WTC11 (cell line): ENCODE data around the gene CACNA1C. TPM values are rescaled to one million over a fixed set of nuclear protein-coding genes. Genes with fewer than 3 reads are reported as not detected.

Experiments
- ATAC-seq: fragments of 200-7000 bp; cut with Tn5 transposase; 2 replicates; pipeline ENCODE4 v1.10.0; 2021; ENCODE audit warnings: mild to moderate bottlenecking, moderate library complexity
- CTCF ChIA-PET: fragments of 300-600 bp; sonication (Branson Sonifier 250); formaldehyde crosslinking; loops from one replicate; lab custom pipeline; 2021; ENCODE audit warnings: antibody characterized with exemption; lab: Charles Lee
- POLR2A ChIA-PET: fragments of 350-600 bp; sonication (Branson Sonifier 250); formaldehyde crosslinking; loops from one replicate; lab custom pipeline; 2021; ENCODE audit warnings: antibody characterized with exemption; lab: Charles Lee
- DNase-seq: peaks from one replicate; pipeline ENCODE4 v3.0.0; 2021; ENCODE audit warnings: low spot score
- H3K27ac Mint-ChIP-seq: 2 replicates; pipeline ENCODE4 v1.8.0; 2021; ENCODE audit warnings: mixed read lengths
- H3K27me3 Mint-ChIP-seq: 2 replicates; pipeline ENCODE4 v1.8.0; 2021; ENCODE audit warnings: low read depth, mild to moderate bottlenecking, moderate library complexity, mixed read lengths
- H3K36me3 Mint-ChIP-seq: 2 replicates; pipeline ENCODE4 v1.8.0; 2021; ENCODE audit warnings: mixed read lengths
- H3K4me1 Mint-ChIP-seq: 2 replicates; pipeline ENCODE4 v1.8.0; 2022; ENCODE audit warnings: mixed read lengths
- H3K4me3 Mint-ChIP-seq: 2 replicates; pipeline ENCODE4 v1.8.0; 2021; ENCODE audit warnings: mild to moderate bottlenecking, moderate library complexity, mixed read lengths
- H3K9me3 Mint-ChIP-seq: 2 replicates; pipeline ENCODE4 v1.8.0; 2021; ENCODE audit warnings: mixed read lengths
- ERG ChIP-seq: fragments of 250-450 bp; sonication (Bioruptor Pico); IDR thresholded peaks from 2 replicates; pipeline ENCODE4 v1.8.0; 2021; ENCODE audit warnings: mild to moderate bottlenecking
- ESRRA ChIP-seq: sonication (generic); formaldehyde crosslinking; IDR thresholded peaks from 2 replicates; pipeline ENCODE4 v1.8.1; 2022; ENCODE audit warnings: mild to moderate bottlenecking, missing genetic modification reagents, borderline replicate concordance
- ETV6 ChIP-seq: sonication (generic); formaldehyde crosslinking; IDR thresholded peaks from 2 replicates; pipeline ENCODE4 v1.8.1; 2022; ENCODE audit warnings: mild to moderate bottlenecking, missing genetic modification reagents
- FOXK1 ChIP-seq: sonication (generic); formaldehyde crosslinking; IDR thresholded peaks from 2 replicates; pipeline ENCODE4 v1.8.0; 2022; ENCODE audit warnings: mild to moderate bottlenecking, moderate library complexity, missing genetic modification reagents
- FOXP1 ChIP-seq: sonication (generic); formaldehyde crosslinking; IDR thresholded peaks from 2 replicates; pipeline ENCODE4 v1.8.0; 2022; ENCODE audit warnings: missing genetic modification reagents, mild to moderate bottlenecking, moderate library complexity, borderline replicate concordance
- IRF2 ChIP-seq: sonication (generic); formaldehyde crosslinking; IDR thresholded peaks from 2 replicates; pipeline ENCODE4 v1.8.0; 2022; ENCODE audit warnings: low read depth, missing genetic modification reagents, borderline replicate concordance
- MYBL2 ChIP-seq: sonication (generic); formaldehyde crosslinking; IDR thresholded peaks from 2 replicates; pipeline ENCODE4 v1.8.1; 2023; ENCODE audit warnings: mild to moderate bottlenecking, moderate library complexity, missing genetic modification reagents
- NFE2L1 ChIP-seq: sonication (generic); formaldehyde crosslinking; IDR thresholded peaks from 2 replicates; pipeline ENCODE4 v1.8.1; 2023; ENCODE audit warnings: missing genetic modification reagents
- NFYB ChIP-seq: sonication (generic); formaldehyde crosslinking; conservative IDR thresholded peaks from 2 replicates; pipeline ENCODE4 v1.8.0; 2022; ENCODE audit warnings: low read depth, missing genetic modification reagents
- SOX15 ChIP-seq: fragments of 250-450 bp; sonication (Bioruptor Pico); IDR thresholded peaks from 2 replicates; pipeline ENCODE4 v1.9.0; 2021; ENCODE audit warnings: mild to moderate bottlenecking
- TEAD1 ChIP-seq: sonication (generic); formaldehyde crosslinking; IDR thresholded peaks from 2 replicates; pipeline ENCODE4 v1.8.0; 2022; ENCODE audit warnings: mild to moderate bottlenecking, missing genetic modification reagents
- TEAD4 ChIP-seq: sonication (generic); formaldehyde crosslinking; IDR thresholded peaks from 2 replicates; pipeline ENCODE4 v1.8.0; 2022; ENCODE audit warnings: mild to moderate bottlenecking, missing genetic modification reagents
- TP53 ChIP-seq: sonication (generic); formaldehyde crosslinking; IDR thresholded peaks from 2 replicates; pipeline ENCODE4 v1.8.1; 2023; ENCODE audit warnings: mild to moderate bottlenecking, missing genetic modification reagents
- ZNF232 ChIP-seq: sonication (generic); formaldehyde crosslinking; IDR thresholded peaks from 2 replicates; pipeline ENCODE4 v1.8.0; 2022; ENCODE audit warnings: mild to moderate bottlenecking, missing genetic modification reagents
- ZNF416 ChIP-seq: fragments of 250-450 bp; sonication (Bioruptor Pico); IDR thresholded peaks from 2 replicates; pipeline ENCODE4 v1.9.0; 2021; ENCODE audit warnings: mild to moderate bottlenecking, inconsistent platforms
- ZNF423 ChIP-seq: fragments of 250-450 bp; sonication (Bioruptor Pico); IDR thresholded peaks from 2 replicates; pipeline ENCODE4 v2.1.2; 2022; ENCODE audit warnings: mild to moderate bottlenecking, moderate library complexity
- ZNF425 ChIP-seq: fragments of 250-450 bp; sonication (Bioruptor Pico); conservative IDR thresholded peaks from 2 replicates; pipeline ENCODE4 v1.9.0; 2021; ENCODE audit warnings: mild to moderate bottlenecking
- ZNF512 ChIP-seq: sonication (generic); formaldehyde crosslinking; IDR thresholded peaks from 2 replicates; pipeline ENCODE4 v1.8.1; 2022; ENCODE audit warnings: missing genetic modification reagents, borderline replicate concordance
- ZNF671 ChIP-seq: fragments of 250-450 bp; sonication (Bioruptor Pico); IDR thresholded peaks from 2 replicates; pipeline ENCODE4 v1.8.0; 2021; ENCODE audit warnings: mild to moderate bottlenecking
- ZSCAN18 ChIP-seq: fragments of 250-450 bp; sonication (Bioruptor Pico); IDR thresholded peaks from 2 replicates; pipeline ENCODE4 v2.1.2; 2022; ENCODE audit warnings: mild to moderate bottlenecking, moderate library complexity
- total RNA-seq: library from RNA; stranded (reverse); gene quantifications from 3 replicates; pipeline ENCODE4 v1.2.3, GENCODE V29; 2021

The CACNA1C gene
- total RNA-seq, 1 experiment from 2014 or later, result 1.7 TPM

GRCh38 chr12:2163177-2163941 is 110.6 kb downstream of the CACNA1C start:
- H3K27me3 Mint-ChIP-seq, result peaks cover 3% of the 10 kb centered on the region; the same call in 1 of the 2 replicates
- peaks cover 22% of the 10 kb centered on the region for H3K9me3 Mint-ChIP-seq
- ChIA-PET POLR2A (no interaction called here), CTCF (no interaction called here)
- TF ChIP-seq ZNF671 (no peak), ESRRA (CRISPR knock-in tag) (no peak), ZNF423 (CRISPR knock-in tag) (no peak), ZNF416 (CRISPR knock-in tag) (no peak), TP53 (CRISPR knock-in tag) (no peak), NFE2L1 (CRISPR knock-in tag) (no peak), ETV6 (CRISPR knock-in tag) (no peak), FOXP1 (CRISPR knock-in tag) (no peak)
- ATAC-seq, result no peak
- H3K36me3 Mint-ChIP-seq, result peaks cover 4% of the 10 kb centered on the region
- H3K27ac Mint-ChIP-seq, result no peak overlapping the region
- DNase-seq, result no peak
- H3K4me1 Mint-ChIP-seq, result peaks cover 9% of the 10 kb centered on the region; the same call in 1 of the 2 replicates
- H3K4me3 Mint-ChIP-seq, result no peak overlapping the region

- POLR2A ChIA-PET, result no interaction called here
- Mint-ChIP-seq H3K4me3 (no peak overlapping the region), H3K27ac (no peak overlapping the region), H3K27me3 (peaks cover 3% of the 10 kb centered on the region; the same call in 1 of the 2 replicates), H3K9me3 (peaks cover 22% of the 10 kb centered on the region)
- no peak for TF ChIP-seq ERG (CRISPR knock-in tag)
- TF ChIP-seq TEAD1 (CRISPR knock-in tag), result no peak
- TF ChIP-seq, all 79 proteins: peak for 0
- CTCF ChIA-PET, result interaction anchor here (1.3 kb wide), 1 partner anchor 20 kb away, joined by 3 read pairs; no protein-coding TSS in a partner anchor
- Mint-ChIP-seq H3K4me1 (peaks cover 9% of the 10 kb centered on the region; the same call in 1 of the 2 replicates), H3K36me3 (peaks cover 4% of the 10 kb centered on the region)
- no peak for DNase-seq
- no peak for ATAC-seq
Measured at GRCh38 chr12:2165021-2165420, 112.2 kb downstream of the CACNA1C start.

- peaks cover 4% of the 10 kb centered on the region for H3K36me3 Mint-ChIP-seq
- POLR2A ChIA-PET, result no interaction called here
- no peak overlapping the region for H3K4me3 Mint-ChIP-seq
- peaks cover 3% of the 10 kb centered on the region; the same call in 1 of the 2 replicates for H3K27me3 Mint-ChIP-seq
- DNase-seq (no peak), ATAC-seq (no peak)
- TF ChIP-seq NFYB (CRISPR knock-in tag) (no peak), FOXK1 (CRISPR knock-in tag) (no peak), ZSCAN18 (no peak), SOX15 (CRISPR knock-in tag) (no peak), IRF2 (no peak)
- CTCF ChIA-PET, result interaction anchor here (1.3 kb wide), 1 partner anchor 21 kb away, joined by 3 read pairs; no protein-coding TSS in a partner anchor
- H3K27ac Mint-ChIP-seq, result no peak overlapping the region
- peaks cover 10% of the 10 kb centered on the region; the same call in 1 of the 2 replicates for H3K4me1 Mint-ChIP-seq
- peaks cover 22% of the 10 kb centered on the region for H3K9me3 Mint-ChIP-seq
Measured at GRCh38 chr12:2165927-2166326, 113.1 kb downstream of the CACNA1C start.

- DNase-seq (no peak), ATAC-seq (no peak)
- Mint-ChIP-seq H3K27me3 (peaks cover 3% of the 10 kb centered on the region; the same call in 1 of the 2 replicates), H3K36me3 (peaks cover 4% of the 10 kb centered on the region), H3K27ac (no peak overlapping the region), H3K9me3 (peaks cover 22% of the 10 kb centered on the region), H3K4me1 (peaks cover 12% of the 10 kb centered on the region), H3K4me3 (no peak overlapping the region)
- CTCF ChIA-PET, result no interaction called here
- POLR2A ChIA-PET, result no interaction called here
- no peak for TF ChIP-seq TEAD4 (CRISPR knock-in tag)
- no peak for TF ChIP-seq ZNF512 (CRISPR knock-in tag)
- no peak for TF ChIP-seq ZNF425 (CRISPR knock-in tag)
- no peak for TF ChIP-seq NFYB (CRISPR knock-in tag)
- TF ChIP-seq MYBL2 (CRISPR knock-in tag), result no peak
- TF ChIP-seq NFE2L1 (CRISPR knock-in tag), result no peak
- TF ChIP-seq ZNF232 (CRISPR knock-in tag), result no peak
Measured at GRCh38 chr12:2166696-2167095, 113.9 kb downstream of the CACNA1C start.
